Kidney (tissue), 14 donors: Measurements from ENCODE around the gene FOXE1. TPM values are rescaled to one million over a fixed set of nuclear protein-coding genes. Genes with fewer than 3 reads are reported as not detected.

Experiments used
- DNase-seq, 5 donors: peaks; one replicate each; pipeline ENCODE4 v3.0.0-alpha.2; 2013 to 2020
- FAIRE-seq: peaks from 2 replicates; lab custom pipeline; 2012; peaks lifted over from hg19 to GRCh38; lab: Jason Lieb, UNC
- H3K27ac ChIP-seq, 2 donors: one replicate each; pipeline ENCODE4 v1.7.0; 2013; ENCODE audit warnings: low read depth in 2 of 2, low read length in 2 of 2, inconsistent platforms in 1 of 2
- H3K27me3 ChIP-seq: one replicate; pipeline ENCODE4 v1.7.1; 2013; ENCODE audit warnings: low read length, inconsistent platforms; ENCODE audit not compliant: control insufficient read depth, insufficient read depth
- H3K36me3 ChIP-seq, 3 donors: one replicate each; pipeline versions ENCODE4 v1.7.0 to v1.7.1; 2013; ENCODE audit warnings: low read length in 3 of 3, control low read depth in 1 of 3, inconsistent platforms in 1 of 3; ENCODE audit not compliant: insufficient read depth in 3 of 3, control insufficient read depth in 2 of 3
- H3K4me1 ChIP-seq, 3 donors: one replicate each; pipeline versions ENCODE4 v1.7.0 to v1.7.1; 2013; ENCODE audit warnings: low read length in 3 of 3, inconsistent platforms in 1 of 3, low read depth in 1 of 3; ENCODE audit not compliant: control insufficient read depth in 2 of 3, insufficient read depth in 2 of 3
- H3K4me3 ChIP-seq, 3 donors: one replicate each; pipeline versions ENCODE4 v1.7.0 to v1.8.1; 2013; ENCODE audit warnings: low read length in 3 of 3, control low read depth in 1 of 3, inconsistent platforms in 1 of 3
- H3K9ac ChIP-seq, 3 donors: one replicate each; pipeline versions ENCODE4 v1.7.0 to v1.7.1; 2013; ENCODE audit warnings: low read length in 3 of 3, control low read depth in 1 of 3, inconsistent platforms in 1 of 3
- H3K9me3 ChIP-seq, 3 donors: one replicate each; pipeline versions ENCODE4 v1.7.0 to v1.7.1; 2013; ENCODE audit warnings: low read length in 3 of 3, control low read depth in 1 of 3, inconsistent platforms in 1 of 3; ENCODE audit not compliant: control insufficient read depth in 2 of 3, insufficient read depth in 1 of 3
- intact Hi-C: fragments of 100-400 bp; cut with DNase I; formaldehyde crosslinking; loops from one replicate; pipeline ENCODE4 v1.11.1; 2022
- polyA plus RNA-seq: library from polyadenylated mRNA; stranded (reverse); fragments of 350-450 nt; fragmentation: Illumina TruSeq; extraction: RNeasy Lipid Tissue Mini Kit (QIAGEN cat#74804); gene quantifications from one replicate; pipeline ENCODE4 v1.2.3, GENCODE V29; 2014; ENCODE audit warnings: low read depth, low replicate concordance; ENCODE audit not compliant: insufficient read depth
- total RNA-seq: library from RNA; stranded (reverse); fragmentation: NEBNext Ultra II Directional; extraction: Animal tissue kit (Norgen Biotek cat#: 25700); gene quantifications from one replicate; pipeline ENCODE4 v1.2.1, GENCODE V29; 2021
- TF ChIP-seq, protein P1 (sequence below): IDR thresholded peaks from 3 replicates; pipeline ENCODE4 v1.5.1; 2012; ENCODE audit warnings: mild to moderate bottlenecking, moderate library complexity, borderline replicate concordance; ENCODE audit not compliant: insufficient read depth; ENCODE audit errors: extremely low read depth
- donor health status: control.
- donor health status: control.
- donor health status: control.
- donor health status: control.
- donor health status: control.
- donor health status: DM: yes; HTN: yes; CAD: no.
- donor health status: Normal renal cell carcinoma (clear cell type).

FOXE1 gene
- total and polyA plus RNA-seq, 2 donors from 2014 or later = 2.2 TPM; not detected in 1

DNA sequence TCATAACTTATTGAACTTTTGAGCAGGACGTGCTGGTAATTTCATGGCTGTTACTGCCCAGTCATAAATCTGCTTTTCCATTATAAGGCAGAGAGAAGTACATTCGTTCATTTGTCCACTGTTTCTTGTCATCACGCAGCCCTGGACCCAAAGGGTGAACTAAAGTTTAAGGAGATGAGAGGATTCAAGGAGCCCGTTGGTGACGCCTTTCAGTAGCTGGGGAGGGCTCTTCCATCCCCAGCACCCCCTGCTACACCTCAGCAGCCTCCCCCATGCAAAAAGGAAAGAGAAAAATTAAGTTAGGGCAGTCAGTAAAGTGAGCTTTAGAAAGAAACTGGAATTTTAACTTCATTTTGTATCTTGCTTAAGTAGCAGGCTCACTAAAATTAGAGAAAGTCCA is 2.9 kb downstream of the FOXE1 start:
- FAIRE-seq (no peak), DNase-seq (no peak)
- TF ChIP-seq, protein P1, sequence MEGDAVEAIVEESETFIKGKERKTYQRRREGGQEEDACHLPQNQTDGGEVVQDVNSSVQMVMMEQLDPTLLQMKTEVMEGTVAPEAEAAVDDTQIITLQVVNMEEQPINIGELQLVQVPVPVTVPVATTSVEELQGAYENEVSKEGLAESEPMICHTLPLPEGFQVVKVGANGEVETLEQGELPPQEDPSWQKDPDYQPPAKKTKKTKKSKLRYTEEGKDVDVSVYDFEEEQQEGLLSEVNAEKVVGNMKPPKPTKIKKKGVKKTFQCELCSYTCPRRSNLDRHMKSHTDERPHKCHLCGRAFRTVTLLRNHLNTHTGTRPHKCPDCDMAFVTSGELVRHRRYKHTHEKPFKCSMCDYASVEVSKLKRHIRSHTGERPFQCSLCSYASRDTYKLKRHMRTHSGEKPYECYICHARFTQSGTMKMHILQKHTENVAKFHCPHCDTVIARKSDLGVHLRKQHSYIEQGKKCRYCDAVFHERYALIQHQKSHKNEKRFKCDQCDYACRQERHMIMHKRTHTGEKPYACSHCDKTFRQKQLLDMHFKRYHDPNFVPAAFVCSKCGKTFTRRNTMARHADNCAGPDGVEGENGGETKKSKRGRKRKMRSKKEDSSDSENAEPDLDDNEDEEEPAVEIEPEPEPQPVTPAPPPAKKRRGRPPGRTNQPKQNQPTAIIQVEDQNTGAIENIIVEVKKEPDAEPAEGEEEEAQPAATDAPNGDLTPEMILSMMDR = no peak
- Histone ChIP-seq H3K9me3 (no peaks in the 10 kb centered on the region), H3K27ac (no peak overlapping the region), H3K9ac (no peak overlapping the region), H3K27me3 (peaks cover 67% of the 10 kb centered on the region), H3K36me3 (no peaks in the 10 kb centered on the region), H3K4me3 (no peak overlapping the region), H3K4me1 (no peaks in the 10 kb centered on the region)
- intact Hi-C loops = no loop called here

DNA sequence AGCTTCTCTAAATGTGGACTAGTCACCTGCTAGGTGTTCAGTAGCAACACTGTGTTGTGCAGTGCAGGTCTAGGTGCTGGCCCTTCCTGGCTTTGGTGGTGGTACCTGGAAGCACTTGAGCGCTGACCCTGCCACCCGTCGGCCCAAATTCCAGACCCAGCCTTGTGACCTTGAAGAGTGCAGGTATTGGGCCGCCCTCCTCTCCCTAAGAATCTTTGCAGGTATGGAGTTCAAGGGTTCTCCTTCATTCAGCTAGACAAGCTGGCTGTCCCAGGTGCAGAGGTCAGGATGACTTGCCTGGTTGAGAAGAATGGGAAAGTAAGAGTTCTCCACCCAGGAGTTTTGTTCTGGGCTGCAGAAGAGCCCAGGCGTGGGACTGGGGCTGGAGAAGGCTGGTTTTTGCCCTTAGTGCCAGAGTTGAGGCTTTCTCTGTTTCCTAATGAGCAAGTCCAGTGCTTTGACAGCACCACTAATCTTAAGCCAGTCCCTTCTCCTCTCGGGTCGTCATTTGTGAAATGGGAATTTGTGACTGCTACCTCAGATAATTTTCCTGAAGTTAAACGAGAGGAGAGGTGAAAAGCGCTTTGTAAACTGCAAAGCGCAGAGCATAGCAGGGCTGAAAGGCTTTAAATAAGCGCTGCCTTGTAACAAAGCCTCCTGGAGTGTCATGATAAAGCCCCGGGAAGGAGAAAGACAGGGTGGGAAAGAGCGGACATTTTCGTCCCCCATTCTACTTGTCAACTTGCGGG is 4.0 kb downstream of the FOXE1 start:
- H3K9ac ChIP-seq = no peak overlapping the region
- no peaks in the 10 kb centered on the region for H3K36me3 ChIP-seq
- FAIRE-seq (no peak), DNase-seq (peak in 1 of 5 donors; percentile 21)
- TF ChIP-seq, protein P1 = no peak
- H3K4me3 ChIP-seq = no peak overlapping the region
- intact Hi-C loops = no loop called here
- H3K4me1 ChIP-seq = no peaks in the 10 kb centered on the region
- peaks cover 57% of the 10 kb centered on the region for H3K27me3 ChIP-seq
- no peak overlapping the region for H3K27ac ChIP-seq
- H3K9me3 ChIP-seq = no peaks in the 10 kb centered on the region

DNA sequence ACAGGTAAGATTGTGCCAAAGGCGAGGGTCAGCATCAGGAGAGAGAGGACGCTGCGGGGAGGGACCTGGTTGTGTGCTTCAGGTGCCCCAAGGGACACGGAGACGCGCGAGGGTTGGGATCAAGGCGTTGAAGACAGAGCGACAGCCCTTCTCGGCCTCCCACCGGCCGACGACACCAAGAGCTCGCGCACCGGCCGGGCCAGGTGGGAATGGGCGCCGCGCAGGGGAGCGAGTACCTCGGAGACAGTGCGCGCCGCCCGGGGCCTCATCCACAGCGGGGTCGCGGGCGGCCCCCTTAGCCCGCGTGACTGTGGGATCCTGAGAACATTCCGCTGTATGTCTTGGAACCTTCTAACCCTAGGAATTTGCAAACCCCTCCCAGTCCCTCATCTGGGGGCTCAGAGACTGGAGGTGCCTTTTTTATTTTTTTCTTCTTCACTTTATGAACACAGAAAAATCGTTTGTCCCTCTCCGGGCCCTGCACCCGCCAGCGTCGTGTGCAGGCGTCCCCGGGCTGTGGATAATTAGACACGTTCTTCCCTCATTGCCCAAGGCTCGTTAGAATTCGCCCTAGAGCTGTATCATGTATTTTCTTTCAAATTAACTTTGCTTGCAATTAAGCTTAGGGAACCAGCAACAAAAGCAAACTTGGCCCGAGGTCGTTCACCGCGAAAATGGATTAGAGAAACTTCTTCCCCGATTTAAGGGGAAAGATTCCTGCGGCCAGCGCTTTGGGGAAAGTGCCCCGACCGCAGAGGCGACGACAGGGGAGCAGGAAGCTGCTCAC is 4.8 kb downstream of the FOXE1 start:
- intact Hi-C loops = no loop called here
- no peaks in the 10 kb centered on the region for H3K9me3 ChIP-seq
- TF ChIP-seq, protein P1 = no peak
- no peak overlapping the region for H3K4me3 ChIP-seq
- peak in 1 of 5 donors; percentile 29 for DNase-seq
- H3K27ac ChIP-seq = no peak overlapping the region
- no peak for FAIRE-seq
- no peaks in the 10 kb centered on the region for H3K36me3 ChIP-seq
- no peak overlapping the region for H3K9ac ChIP-seq
- peaks cover 56% of the 10 kb centered on the region for H3K27me3 ChIP-seq
- no peaks in the 10 kb centered on the region for H3K4me1 ChIP-seq
